Neural cell (in vitro differentiated cells): ENCODE results near the gene SYT17. TPM values are rescaled to one million over a fixed set of nuclear protein-coding genes. Genes with fewer than 3 reads are reported as not detected.

Experiments used
- H2AFZ ChIP-seq: fragments of 200-600, 300-800 bp; sonication (generic), shearing (Covaris generic); 2 replicates; pipeline ENCODE4 v1.6.0; 2014; ENCODE audit warnings: low read depth, mild to moderate bottlenecking, antibody characterized with exemption, low read length, moderate library complexity
- H3F3A ChIP-seq: fragments of 200-600 bp; shearing (Covaris generic); 2 replicates; pipeline ENCODE4 v1.6.1; 2016; ENCODE audit warnings: mild to moderate bottlenecking, moderate library complexity, mixed read lengths, antibody characterized with exemption, low read length; ENCODE audit not compliant: insufficient read depth, poor library complexity, severe bottlenecking
- H3K27ac ChIP-seq: fragments of 200-600, 300-800 bp; sonication (generic), shearing (Covaris generic); 2 replicates; pipeline ENCODE4 v1.5.1; 2014; ENCODE audit warnings: mild to moderate bottlenecking, low read length, moderate library complexity
- H3K27me3 ChIP-seq: fragments of 300-800, 200-600 bp; sonication (generic), shearing (Covaris generic); 2 replicates; pipeline ENCODE4 v1.6.0; 2014; ENCODE audit warnings: mild to moderate bottlenecking, low read depth, low read length, moderate library complexity; ENCODE audit not compliant: insufficient read depth
- H3K36me3 ChIP-seq: fragments of 300-800, 200-600 bp; sonication (generic), shearing (Covaris generic); 2 replicates; pipeline ENCODE4 v1.5.1; 2014; ENCODE audit warnings: mild to moderate bottlenecking, antibody characterized with exemption, low read length, moderate library complexity; ENCODE audit not compliant: insufficient read depth
- H3K4me2 ChIP-seq: fragments of 300-800, 200-600 bp; sonication (generic), shearing (Covaris generic); 2 replicates; pipeline ENCODE4 v1.6.0; 2014; ENCODE audit warnings: mild to moderate bottlenecking, low read length
- H3K4me3 ChIP-seq: fragments of 300-800, 200-600 bp; sonication (generic), shearing (Covaris generic); 2 replicates; pipeline ENCODE4 v1.5.1; 2014; ENCODE audit warnings: mild to moderate bottlenecking, low read length, moderate library complexity
- H3K79me2 ChIP-seq: fragments of 200-600 bp; shearing (Covaris generic); replicated peaks from 2 replicates; pipeline ENCODE4 v1.6.0; 2014; ENCODE audit warnings: mild to moderate bottlenecking, low read length, moderate library complexity; ENCODE audit not compliant: insufficient read depth
- H3K9ac ChIP-seq: fragments of 300-800, 200-600 bp; sonication (generic), shearing (Covaris generic); 2 replicates; pipeline ENCODE4 v1.6.1; 2016; ENCODE audit warnings: mild to moderate bottlenecking, low read length, mixed read lengths
- H3K9me2 ChIP-seq: fragments of 200-600 bp; shearing (Covaris generic); 2 replicates; pipeline ENCODE4 v1.6.1; 2016; ENCODE audit warnings: mild to moderate bottlenecking, low read length, mixed read lengths; ENCODE audit not compliant: insufficient read depth
- H3K9me3 ChIP-seq: fragments of 200-600, 300-800 bp; sonication (generic), shearing (Covaris generic); 2 replicates; pipeline ENCODE4 v1.6.1; 2016; ENCODE audit warnings: mild to moderate bottlenecking, mixed run types, low read length, moderate library complexity, mixed read lengths
- H4K20me1 ChIP-seq: fragments of 200-600 bp; shearing (Covaris generic); 2 replicates; pipeline ENCODE4 v1.6.1; 2016; ENCODE audit warnings: mild to moderate bottlenecking, mixed run types; ENCODE audit not compliant: insufficient read depth
- EP300 ChIP-seq: fragments of 450-650 bp; conservative IDR thresholded peaks from 2 replicates; pipeline ENCODE4 v1.6.1; 2014; ENCODE audit warnings: antibody characterized with exemption, mild to moderate bottlenecking, moderate library complexity; ENCODE audit not compliant: poor library complexity, severe bottlenecking
- EZH2 ChIP-seq: fragments of 200-600, 300-800 bp; shearing (Covaris generic), sonication (generic); IDR thresholded peaks from 2 replicates; pipeline ENCODE4 v1.6.1; 2014; ENCODE audit warnings: antibody characterized with exemption, low read length, borderline replicate concordance, mild to moderate bottlenecking; ENCODE audit not compliant: insufficient read depth, poor library complexity, severe bottlenecking
- MXI1 ChIP-seq: fragments of 450-650 bp; conservative IDR thresholded peaks from 2 replicates; pipeline ENCODE4 v1.6.1; 2014; ENCODE audit warnings: antibody characterized with exemption, mild to moderate bottlenecking; ENCODE audit not compliant: poor library complexity, severe bottlenecking
- POLR2AphosphoS5 ChIP-seq: IDR thresholded peaks from 2 replicates; pipeline ENCODE4 v1.6.1; 2012
- RAD21 ChIP-seq: fragments of 450-650 bp; conservative IDR thresholded peaks from 2 replicates; pipeline ENCODE4 v1.6.1; 2014; ENCODE audit warnings: antibody characterized with exemption, mild to moderate bottlenecking, moderate library complexity
- REST ChIP-seq: IDR thresholded peaks from 2 replicates; pipeline ENCODE4 v1.6.1; 2012; ENCODE audit warnings: borderline replicate concordance
- SMC3 ChIP-seq: fragments of 450-650 bp; conservative IDR thresholded peaks from 2 replicates; pipeline ENCODE4 v1.6.1; 2014; ENCODE audit warnings: antibody characterized with exemption, mild to moderate bottlenecking, moderate library complexity; ENCODE audit not compliant: poor library complexity
- TAF1 ChIP-seq: IDR thresholded peaks from 2 replicates; pipeline ENCODE4 v1.6.1; 2012; ENCODE audit warnings: low read depth
- polyA plus RNA-seq: library from polyadenylated mRNA; depleted of rRNA; stranded (reverse); fragments of >200 nt; gene quantifications from 2 replicates; pipeline ENCODE4 v1.2.3, GENCODE V29; 2014
- TF ChIP-seq, protein P1 (sequence below): fragments of 450-650 bp; IDR thresholded peaks from 2 replicates; pipeline ENCODE4 v1.5.1; 2014; ENCODE audit warnings: antibody characterized with exemption, mild to moderate bottlenecking, moderate library complexity; ENCODE audit not compliant: poor library complexity, severe bottlenecking

Gene SYT17
- polyA plus RNA-seq, 1 donor from 2014 or later: 3.0 TPM

- H3K27me3 ChIP-seq: no peaks in the 10 kb centered on the region
- TF ChIP-seq MXI1 (no peak), SMC3 (no peak), RAD21 (no peak), TAF1 (no peak), EP300 (no peak), REST (no peak), POLR2AphosphoS5 (no peak), EZH2 (no peak)
- TF ChIP-seq, protein P1, sequence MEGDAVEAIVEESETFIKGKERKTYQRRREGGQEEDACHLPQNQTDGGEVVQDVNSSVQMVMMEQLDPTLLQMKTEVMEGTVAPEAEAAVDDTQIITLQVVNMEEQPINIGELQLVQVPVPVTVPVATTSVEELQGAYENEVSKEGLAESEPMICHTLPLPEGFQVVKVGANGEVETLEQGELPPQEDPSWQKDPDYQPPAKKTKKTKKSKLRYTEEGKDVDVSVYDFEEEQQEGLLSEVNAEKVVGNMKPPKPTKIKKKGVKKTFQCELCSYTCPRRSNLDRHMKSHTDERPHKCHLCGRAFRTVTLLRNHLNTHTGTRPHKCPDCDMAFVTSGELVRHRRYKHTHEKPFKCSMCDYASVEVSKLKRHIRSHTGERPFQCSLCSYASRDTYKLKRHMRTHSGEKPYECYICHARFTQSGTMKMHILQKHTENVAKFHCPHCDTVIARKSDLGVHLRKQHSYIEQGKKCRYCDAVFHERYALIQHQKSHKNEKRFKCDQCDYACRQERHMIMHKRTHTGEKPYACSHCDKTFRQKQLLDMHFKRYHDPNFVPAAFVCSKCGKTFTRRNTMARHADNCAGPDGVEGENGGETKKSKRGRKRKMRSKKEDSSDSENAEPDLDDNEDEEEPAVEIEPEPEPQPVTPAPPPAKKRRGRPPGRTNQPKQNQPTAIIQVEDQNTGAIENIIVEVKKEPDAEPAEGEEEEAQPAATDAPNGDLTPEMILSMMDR: no peak
- H3K4me2 ChIP-seq: no peak overlapping the region
- H3K4me3 ChIP-seq: no peak overlapping the region
- no peak overlapping the region for H2AFZ ChIP-seq
- no peak overlapping the region for H3K9ac ChIP-seq
- H3K79me2 ChIP-seq: no peaks in the 10 kb centered on the region
- no peaks in the 10 kb centered on the region for H3F3A ChIP-seq
- no peaks in the 10 kb centered on the region for H3K36me3 ChIP-seq
- H4K20me1 ChIP-seq: no peaks in the 10 kb centered on the region
- H3K9me3 ChIP-seq: no peaks in the 10 kb centered on the region
- no peak overlapping the region for H3K27ac ChIP-seq
- H3K9me2 ChIP-seq: no peaks in the 10 kb centered on the region
These were observed 12.7 kb downstream of the SYT17 start for GRCh38 chr16:19180741-19181140.

DNA sequence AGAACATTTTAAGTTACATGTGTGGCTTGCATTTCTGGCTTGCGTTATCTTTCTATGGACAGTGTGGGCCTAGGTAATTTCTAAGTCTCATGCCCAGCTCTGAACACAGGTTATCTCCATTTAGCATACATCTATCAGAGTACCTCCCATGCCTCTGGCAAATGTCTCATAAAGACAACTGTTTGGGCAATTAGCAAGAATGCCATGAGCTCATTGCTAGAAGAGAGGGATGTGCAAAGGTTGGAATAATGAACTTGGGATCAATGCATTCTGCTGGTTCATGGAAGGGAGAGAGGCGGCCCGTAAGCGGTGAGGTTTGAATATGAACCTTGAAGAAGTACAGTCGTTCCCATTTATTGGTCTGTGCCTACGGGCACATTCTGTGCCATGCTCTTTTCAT lies 14.4 kb downstream of the SYT17 start:
- H3K79me2 ChIP-seq: no peaks in the 10 kb centered on the region
- H3K27ac ChIP-seq: no peak overlapping the region
- H3K9me3 ChIP-seq: no peaks in the 10 kb centered on the region
- no peaks in the 10 kb centered on the region for H3F3A ChIP-seq
- TF ChIP-seq, protein P1: no peak
- TF ChIP-seq SMC3 (no peak), EP300 (no peak), POLR2AphosphoS5 (no peak), MXI1 (no peak), TAF1 (no peak), REST (no peak), RAD21 (no peak), EZH2 (no peak)
- no peaks in the 10 kb centered on the region for H3K36me3 ChIP-seq
- H3K27me3 ChIP-seq: no peaks in the 10 kb centered on the region
- no peak overlapping the region for H3K9ac ChIP-seq
- no peak overlapping the region for H3K4me3 ChIP-seq
- no peaks in the 10 kb centered on the region for H3K9me2 ChIP-seq
- no peak overlapping the region for H2AFZ ChIP-seq
- no peak overlapping the region for H3K4me2 ChIP-seq
- no peaks in the 10 kb centered on the region for H4K20me1 ChIP-seq
